Stimulated activated CD4-positive, alpha-beta T cell treated with anti-CD3 and anti-CD28 coated beads, Interleukin-15, amount 100 ng/mL, for 24 hours (primary cell): ENCODE results near the gene SERTAD1.
A peak's percentile ranks its signal among the peaks of the same experiment; 100 is the strongest.
"Not testable (repeated sequence)": the region's sequence is repeated elsewhere in the genome, so short reads cannot be mapped to it uniquely, and the experiment has no call there.

Experiments used
- DNase-seq: peaks from one replicate; pipeline ENCODE4 v3.0.0-alpha.2; 2020

Gene SERTAD1

GRCh38 chr19:40420766-40421765 is 4.7 kb downstream of the SERTAD1 start:
- DNase-seq: peak; percentile 87

GRCh38 chr19:40420451-40420765 is 5.4 kb downstream of the SERTAD1 start:
- no peak for DNase-seq

- DNase-seq: no peak
These were observed 6.0 kb downstream of the SERTAD1 start for GRCh38 chr19:40419780-40420179.

GRCh38 chr19:40419066-40419612 is 6.7 kb downstream of the SERTAD1 start:
- DNase-seq: no peak

GRCh38 chr19:40418040-40418439 is 7.8 kb downstream of the SERTAD1 start:
- DNase-seq: no peak

GRCh38 chr19:40417643-40417981 is 8.2 kb downstream of the SERTAD1 start:
- DNase-seq: no peak

GRCh38 chr19:40416918-40417642 is 8.7 kb downstream of the SERTAD1 start:
- DNase-seq: no peak

GRCh38 chr19:40415768-40416167 is 10.0 kb downstream of the SERTAD1 start:
- no peak for DNase-seq

GRCh38 chr19:40414542-40415535 is 11.0 kb downstream of the SERTAD1 start:
- DNase-seq: no peak

GRCh38 chr19:40413291-40413845 is 12.4 kb downstream of the SERTAD1 start, which contains the start of gene PRX:
Gene PRX, minus strand, starts transcription at chr19:40413378. Its CDS starts 5,446 bp downstream, at chr19:40407932.
- no peak for DNase-seq

GRCh38 chr19:40412866-40413265 is 12.9 kb downstream of the SERTAD1 start:
- DNase-seq: no peak

GRCh38 chr19:40411958-40412499 is 13.8 kb downstream of the SERTAD1 start:
- no peak for DNase-seq

GRCh38 chr19:40411125-40411842 is 14.5 kb downstream of the SERTAD1 start:
- no peak for DNase-seq

GRCh38 chr19:40410030-40410389 is 15.8 kb downstream of the SERTAD1 start:
- DNase-seq: no peak

- not testable (repeated sequence) for DNase-seq
These were observed 17.2 kb downstream of the SERTAD1 start for GRCh38 chr19:40408598-40408925.

- no peak for DNase-seq
These were observed 17.8 kb downstream of the SERTAD1 start for GRCh38 chr19:40407714-40408597.

GRCh38 chr19:40403262-40403984 is 22.4 kb downstream of the SERTAD1 start:
- DNase-seq: peak; percentile 92

- no peak for DNase-seq
These were observed 25.2 kb downstream of the SERTAD1 start for GRCh38 chr19:40400559-40400958.

GRCh38 chr19:40398417-40399131 is 27.2 kb downstream of the SERTAD1 start:
- DNase-seq: peak; percentile 78
